ENCODE measurements around the gene COL5A1.

COL5A1 gene

GRCh38 chr9:134818591-134818990 lies 177.0 kb downstream of the COL5A1 start:
- no peak for DNase-seq (ENCODE audit: low spot score)

DNA sequence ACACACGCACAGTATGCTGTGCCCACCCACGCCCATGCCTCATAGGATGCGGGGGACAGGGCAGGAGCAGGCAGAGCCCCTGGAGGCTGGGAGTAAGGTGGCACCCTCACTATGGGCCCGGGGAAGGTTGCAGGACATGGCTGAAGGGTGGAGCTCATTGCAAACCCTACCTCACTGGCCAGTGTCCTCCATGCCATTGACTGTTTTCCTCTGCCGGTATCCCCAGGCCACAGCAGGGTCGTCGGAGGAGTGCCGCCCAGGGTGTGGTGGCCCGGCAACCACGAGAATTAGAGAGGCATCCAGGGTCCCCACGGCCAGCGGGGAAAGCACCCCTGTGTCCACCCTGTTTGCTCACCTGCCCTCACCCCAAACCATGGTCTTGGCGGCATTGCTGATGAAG lies 179.3 kb downstream of the COL5A1 start:
- no peak for DNase-seq (ENCODE audit: low spot score)

GRCh38 chr9:134822541-134822940 lies 180.9 kb downstream of the COL5A1 start:
- DNase-seq (ENCODE audit: low spot score): no peak

- no peak for DNase-seq (ENCODE audit: low spot score)
Observed at GRCh38 chr9:134823623-134824022, 182.0 kb downstream of the COL5A1 start.

GRCh38 chr9:134824583-134824982 lies 183.0 kb downstream of the COL5A1 start:
- DNase-seq (ENCODE audit: low spot score): no peak

- no peak for DNase-seq (ENCODE audit: low spot score)
Observed at GRCh38 chr9:134825025-134825424, 183.4 kb downstream of the COL5A1 start.

- DNase-seq (ENCODE audit: low spot score): no peak
Observed at GRCh38 chr9:134826336-134827285, 185.0 kb downstream of the COL5A1 start.

- no peak for DNase-seq (ENCODE audit: low spot score)
Observed at GRCh38 chr9:134827559-134827958, 186.0 kb downstream of the COL5A1 start.

GRCh38 chr9:134827993-134828392 lies 186.4 kb downstream of the COL5A1 start:
- DNase-seq (ENCODE audit: low spot score): no peak

DNA sequence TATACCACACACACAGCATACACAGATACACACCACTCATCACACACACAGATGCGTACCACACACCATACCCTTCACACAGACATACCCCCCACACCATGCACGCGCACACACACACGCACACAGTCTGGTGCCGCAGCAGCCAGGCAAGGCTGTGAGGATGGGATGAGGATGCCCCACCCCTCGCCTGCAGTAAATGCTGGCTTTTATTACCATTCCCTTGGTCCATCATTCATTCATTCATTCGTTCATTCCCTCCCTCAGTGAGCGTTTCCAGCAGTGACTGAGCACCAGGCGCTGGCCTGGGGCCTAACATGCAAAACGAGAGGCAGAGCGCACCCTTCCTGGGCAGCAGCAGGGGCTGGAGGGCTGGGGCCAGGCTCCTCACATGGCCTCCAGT lies 187.3 kb downstream of the COL5A1 start:
- DNase-seq (ENCODE audit: low spot score): no peak

DNA sequence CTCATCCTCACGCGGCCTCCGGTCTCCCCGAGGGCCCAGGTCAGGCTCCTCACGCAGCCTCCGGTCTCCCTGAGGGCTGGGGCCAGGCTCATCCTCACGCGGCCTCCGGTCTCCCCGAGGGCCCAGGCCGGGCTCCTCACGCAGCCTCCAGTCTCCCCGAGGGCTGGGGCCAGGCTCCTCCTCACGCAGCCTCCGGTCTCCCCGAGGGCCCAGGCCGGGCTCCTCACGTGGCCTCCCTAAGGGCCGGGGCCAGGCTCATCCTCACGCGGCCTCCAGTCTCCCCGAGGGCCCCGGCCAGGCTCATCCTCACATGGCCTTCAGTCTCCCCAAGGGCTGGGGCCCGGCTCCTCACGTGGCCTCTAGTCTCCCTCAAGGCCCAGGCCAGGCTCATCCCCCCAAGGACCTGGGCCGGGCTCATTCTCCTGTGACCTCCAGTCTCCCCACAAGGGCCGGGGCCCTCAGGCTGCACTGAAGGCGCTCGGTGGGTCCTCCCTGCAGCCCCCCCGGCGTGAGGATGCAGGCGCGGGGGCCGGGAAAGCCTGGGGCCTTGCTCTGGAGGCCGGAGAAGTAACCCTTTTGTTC lies 187.8 kb downstream of the COL5A1 start:
- DNase-seq (ENCODE audit: low spot score): no peak

GRCh38 chr9:134830126-134830525 lies 188.5 kb downstream of the COL5A1 start:
- no peak for DNase-seq (ENCODE audit: low spot score)

DNA sequence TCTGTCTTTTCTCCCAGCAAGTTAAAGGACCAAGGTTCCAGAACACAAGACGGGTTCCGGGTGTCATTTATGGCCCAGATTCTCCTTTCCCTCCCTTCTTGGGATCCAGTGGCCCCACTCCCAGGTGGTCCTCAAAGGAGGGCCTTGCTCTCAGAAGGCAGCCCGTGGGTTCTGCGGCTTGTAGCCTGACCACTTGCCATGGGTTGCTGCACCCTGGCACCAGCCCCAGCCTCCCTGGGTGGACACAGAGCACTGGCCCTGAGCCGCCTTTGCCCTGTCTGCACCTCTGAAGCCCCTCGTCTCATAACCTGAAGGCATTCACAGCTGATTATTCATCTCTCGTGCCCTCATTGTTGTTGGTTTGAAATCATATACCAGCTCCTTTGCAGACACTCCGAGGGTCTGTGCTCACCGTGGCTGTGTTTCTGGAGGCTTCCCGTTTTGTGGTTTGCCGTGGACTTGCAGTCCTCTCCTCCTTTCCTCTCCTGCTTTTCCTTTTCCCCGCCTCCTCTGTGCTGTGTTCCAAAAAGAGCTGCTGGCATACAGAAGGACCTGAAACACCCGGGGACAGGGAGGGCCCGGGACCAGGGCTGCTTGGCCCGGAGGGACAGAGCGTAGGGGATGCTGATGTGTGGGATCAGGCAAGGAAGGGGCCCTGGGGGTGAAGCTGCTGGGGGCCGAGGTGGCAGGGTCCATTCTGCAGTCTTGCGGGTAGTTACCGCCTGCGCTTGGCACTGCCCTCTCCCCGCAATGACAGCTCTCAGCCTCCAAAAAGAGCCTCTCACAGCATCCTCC lies 189.5 kb downstream of the COL5A1 start:
- DNase-seq (ENCODE audit: low spot score): no peak

GRCh38 chr9:134832471-134832870 lies 190.9 kb downstream of the COL5A1 start:
- no peak for DNase-seq (ENCODE audit: low spot score)

- no peak for DNase-seq (ENCODE audit: low spot score)
Observed at GRCh38 chr9:134833294-134833880, 191.8 kb downstream of the COL5A1 start.

DNA sequence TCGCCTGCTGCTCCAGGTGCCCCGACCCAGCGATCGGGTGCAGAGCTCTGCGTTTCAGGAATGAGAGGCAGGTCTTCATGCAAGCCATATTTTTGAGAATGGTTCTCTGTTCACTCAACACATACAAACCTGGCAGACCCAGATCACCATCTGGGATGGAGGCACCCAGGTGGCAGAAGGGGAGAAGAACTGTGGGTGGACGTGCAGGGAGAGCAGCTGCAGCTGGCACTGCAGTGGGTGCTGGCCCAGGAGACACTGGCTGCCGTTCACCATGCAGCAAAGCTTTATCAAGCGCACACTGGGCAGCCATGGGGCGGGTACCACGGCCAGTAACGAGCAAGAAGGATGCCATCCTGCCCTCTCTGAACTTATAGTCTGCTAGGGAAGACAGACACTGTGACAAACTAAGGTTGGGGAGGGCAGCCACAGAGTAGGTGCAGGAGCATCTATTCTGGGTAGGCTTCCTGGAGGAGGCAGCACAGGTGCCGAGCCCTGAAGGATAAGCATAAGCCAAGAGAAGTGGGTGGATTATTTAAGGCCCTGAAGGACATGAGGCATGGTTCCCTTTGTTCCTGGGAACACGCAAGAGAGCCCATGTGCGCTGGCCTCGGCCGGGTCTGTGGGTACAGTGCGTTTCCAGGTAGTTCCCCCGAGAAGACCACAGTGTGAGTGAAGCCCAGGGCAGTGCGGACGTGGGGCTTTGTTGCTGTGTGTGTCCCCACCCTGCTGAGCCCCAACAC lies 192.8 kb downstream of the COL5A1 start:
- DNase-seq (ENCODE audit: low spot score): no peak

GRCh38 chr9:134834957-134835419 lies 193.4 kb downstream of the COL5A1 start:
- no peak for DNase-seq (ENCODE audit: low spot score)

GRCh38 chr9:134835448-134835847 lies 193.8 kb downstream of the COL5A1 start:
- no peak for DNase-seq (ENCODE audit: low spot score)

- no peak for DNase-seq (ENCODE audit: low spot score)
Observed at GRCh38 chr9:134835987-134836386, 194.4 kb downstream of the COL5A1 start.

- no peak for DNase-seq (ENCODE audit: low spot score)
Observed at GRCh38 chr9:134836406-134836970, 194.9 kb downstream of the COL5A1 start.

DNA sequence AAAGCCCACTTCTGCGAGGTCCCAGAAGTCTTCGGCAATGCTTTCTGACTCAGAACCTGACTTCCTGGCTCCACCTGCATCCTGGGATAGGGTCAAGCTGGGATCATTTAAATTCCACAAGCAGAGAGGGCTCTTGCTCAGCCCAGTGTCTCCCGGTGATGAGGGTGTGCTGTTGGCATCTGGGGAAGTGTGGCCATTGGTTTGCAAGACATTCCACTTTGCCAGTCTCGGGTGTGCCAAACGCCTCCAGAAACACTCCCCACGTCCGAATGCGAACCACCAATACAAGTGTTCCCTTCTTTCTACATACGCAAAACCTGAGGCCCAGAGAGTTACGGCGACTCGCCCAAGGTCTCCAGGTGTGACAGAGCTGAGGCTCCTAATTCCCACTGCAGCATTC lies 195.9 kb downstream of the COL5A1 start:
- DNase-seq (ENCODE audit: low spot score): no peak

All from hematopoietic multipotent progenitor cell treated with erythropoietin and hydrocortisone succinate and interleukin-3 and kit ligand, for 17 days (in vitro differentiated cells).